HTERT RPE-1 (cell line): ENCODE results near the gene GALNT15.

Experiments used
- in situ Hi-C: fragments of 300-500 bp; cut with MboI; formaldehyde crosslinking; loops from 4 replicates; pipeline ENCODE4 v1.14.3; 2020; ENCODE audit warnings: low sequenced_read_pairs

GALNT15 gene

DNA sequence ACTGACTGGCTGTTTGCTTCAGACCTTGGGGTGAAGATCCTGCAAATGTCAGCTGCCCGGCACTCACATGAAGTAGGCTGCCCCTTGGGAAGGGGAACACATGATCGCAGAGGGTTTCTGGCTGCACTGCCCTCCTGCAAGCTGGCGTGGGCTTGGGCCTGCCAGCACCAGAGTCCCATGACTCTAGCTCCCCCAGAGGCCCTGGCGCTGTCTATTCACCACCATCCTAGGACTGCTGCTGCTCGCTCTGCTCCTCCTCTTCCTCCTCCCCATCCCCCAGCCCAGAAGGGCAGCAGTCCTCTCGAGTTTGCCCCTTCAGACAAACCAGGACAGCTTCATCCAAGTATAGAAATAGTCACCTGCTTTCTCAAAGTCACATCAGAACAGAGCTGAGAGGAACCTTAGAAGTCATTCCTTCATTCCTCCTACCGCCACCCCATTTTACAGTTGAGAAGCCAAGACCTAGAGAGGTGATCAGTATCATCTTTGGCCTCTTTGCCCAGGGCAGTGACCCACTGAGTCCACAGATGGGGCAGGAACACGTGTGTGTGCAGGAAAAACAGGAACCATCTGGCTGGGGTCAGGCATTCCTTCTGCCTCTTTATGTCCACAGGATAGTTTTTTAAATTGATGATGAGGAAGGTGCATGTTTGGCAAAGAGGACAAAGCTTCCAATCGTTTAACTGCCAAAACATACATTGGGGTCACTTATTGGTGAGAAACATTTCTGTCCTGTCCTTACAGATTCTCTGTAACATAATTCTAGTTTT, 77.0 kb downstream of the GALNT15 start:
- in situ Hi-C loops: no loop called here

DNA sequence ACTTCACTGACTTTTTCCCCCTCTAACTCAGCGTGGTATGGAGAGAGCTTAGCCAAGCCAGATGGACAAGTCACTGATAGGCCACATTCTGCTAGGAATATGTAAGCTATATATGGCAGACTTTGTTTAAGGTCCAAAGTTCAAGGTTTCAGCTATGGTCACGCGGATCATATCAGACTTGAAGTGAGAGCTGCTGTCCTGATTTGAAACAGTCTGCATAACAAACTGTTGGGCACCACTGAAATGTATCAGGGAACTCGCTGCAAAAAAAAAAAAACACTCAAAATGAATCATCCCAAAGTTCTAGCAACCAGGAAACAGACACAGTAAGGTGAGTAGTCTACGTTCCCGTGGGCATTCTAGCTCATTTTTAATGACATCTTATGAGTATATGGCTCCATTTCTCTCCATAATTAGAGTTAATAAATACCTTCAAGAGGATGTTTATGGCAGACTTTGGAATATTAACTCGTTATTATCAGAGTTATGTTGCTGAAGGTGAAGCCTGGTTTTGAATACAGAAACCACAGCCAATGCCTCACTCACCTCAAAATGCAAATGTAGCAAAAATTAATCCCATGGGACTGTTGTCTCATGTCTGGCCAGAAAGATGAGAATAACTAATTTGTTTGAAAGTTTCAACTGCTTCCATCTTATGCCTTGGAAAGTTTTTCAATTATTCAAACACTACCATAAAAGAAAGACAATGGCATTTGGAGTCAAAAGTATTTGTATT, 77.9 kb downstream of the GALNT15 start:
- in situ Hi-C loops: no loop called here

DNA sequence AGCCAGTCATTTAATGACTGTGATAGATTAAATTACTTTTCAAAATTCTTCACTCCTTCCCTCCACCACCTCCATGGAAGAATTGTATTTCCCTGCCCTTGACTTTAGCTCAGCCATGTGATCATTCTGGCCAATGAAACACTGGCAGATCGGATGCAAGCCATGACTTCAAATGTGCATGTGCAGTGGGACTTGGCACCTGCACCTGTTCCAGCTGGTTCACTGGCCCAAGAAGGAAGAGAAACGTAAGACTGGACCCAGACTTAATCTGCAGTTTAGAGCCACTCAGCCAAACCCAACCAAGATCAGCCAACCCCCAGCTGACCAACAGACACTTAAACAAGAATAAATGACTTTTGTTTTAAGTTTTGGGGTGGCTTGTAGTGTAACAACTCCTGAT, 78.5 kb downstream of the GALNT15 start:
- in situ Hi-C loops: no loop called here

DNA sequence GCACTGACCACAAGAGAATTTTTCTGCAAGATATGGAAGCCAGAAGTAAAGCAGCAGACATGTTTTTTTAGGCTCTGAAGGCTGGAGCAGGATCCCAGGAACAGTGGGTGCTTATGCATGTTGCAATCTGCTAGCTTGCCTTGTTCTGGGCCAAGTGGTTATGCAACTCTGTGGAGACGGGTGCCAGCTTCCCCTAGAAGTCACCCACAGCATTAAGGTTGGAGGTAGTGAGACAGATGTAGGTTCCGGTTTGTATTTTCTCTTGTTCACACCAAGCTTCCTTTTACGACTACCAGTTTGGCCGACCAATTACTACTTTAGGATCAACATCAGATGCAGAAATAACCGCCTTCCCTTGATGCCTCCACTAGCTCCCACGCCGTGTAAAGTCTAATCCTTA, 79.1 kb downstream of the GALNT15 start:
- in situ Hi-C loops: no loop called here

DNA sequence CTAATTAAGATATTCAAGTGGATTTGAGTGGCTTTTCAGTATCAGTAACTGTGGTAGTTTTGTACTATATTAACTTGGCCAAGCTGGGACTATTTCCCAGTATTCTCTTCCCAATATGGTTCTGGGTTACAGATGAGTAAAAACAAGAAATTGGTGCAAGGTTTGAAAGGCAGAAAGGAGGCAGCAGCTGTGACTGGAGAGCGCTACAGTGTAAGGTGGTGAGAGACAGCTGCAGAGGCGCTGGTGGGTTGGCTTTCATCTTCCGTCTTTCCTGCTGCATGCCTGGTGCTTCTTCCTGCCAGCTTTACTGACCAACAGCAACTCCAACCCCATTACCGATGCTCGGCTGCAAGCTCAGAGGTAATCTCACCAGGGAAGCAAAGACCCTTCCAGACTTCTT, 80.4 kb downstream of the GALNT15 start:
- in situ Hi-C loops: no loop called here

DNA sequence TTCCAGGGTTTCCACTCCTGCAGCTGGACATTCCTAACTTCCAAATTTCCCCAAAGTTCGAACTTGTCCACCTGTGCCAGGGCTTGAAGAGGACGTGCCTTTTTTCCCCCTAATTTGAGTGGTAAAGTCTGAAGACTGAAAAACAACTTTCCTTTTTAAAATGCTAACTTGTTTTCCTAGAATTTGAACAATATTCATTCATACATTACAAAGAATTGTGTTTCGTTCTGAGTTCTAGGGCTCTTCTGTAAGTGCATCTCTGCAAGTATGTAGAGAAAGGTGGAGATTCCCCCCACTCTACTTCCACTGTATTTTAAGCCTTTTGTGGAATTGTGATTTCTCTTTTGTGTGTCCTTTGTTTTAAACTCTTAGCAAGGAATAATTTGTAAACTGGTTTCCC, 80.8 kb downstream of the GALNT15 start:
- in situ Hi-C loops: no loop called here

DNA sequence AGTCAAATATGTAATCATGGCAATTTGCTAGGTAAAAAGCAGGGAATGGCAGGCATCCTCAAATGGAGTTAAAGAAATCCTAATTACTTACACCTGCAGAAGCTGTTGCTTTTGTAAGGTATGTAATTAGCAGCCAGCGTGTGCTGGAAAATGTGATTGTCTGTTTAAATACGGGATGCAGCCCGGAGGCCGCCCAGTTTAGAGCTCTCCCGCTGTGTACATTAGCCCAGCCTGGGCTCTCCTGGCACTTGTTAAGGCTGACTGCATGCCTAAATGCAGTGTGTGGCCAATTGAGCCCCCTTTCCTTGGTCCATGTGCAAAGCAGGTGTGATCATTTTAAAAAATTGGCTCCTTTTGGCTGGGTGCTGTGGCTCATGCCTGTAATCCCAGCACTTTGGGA, 81.2 kb downstream of the GALNT15 start:
- in situ Hi-C loops: no loop called here

DNA sequence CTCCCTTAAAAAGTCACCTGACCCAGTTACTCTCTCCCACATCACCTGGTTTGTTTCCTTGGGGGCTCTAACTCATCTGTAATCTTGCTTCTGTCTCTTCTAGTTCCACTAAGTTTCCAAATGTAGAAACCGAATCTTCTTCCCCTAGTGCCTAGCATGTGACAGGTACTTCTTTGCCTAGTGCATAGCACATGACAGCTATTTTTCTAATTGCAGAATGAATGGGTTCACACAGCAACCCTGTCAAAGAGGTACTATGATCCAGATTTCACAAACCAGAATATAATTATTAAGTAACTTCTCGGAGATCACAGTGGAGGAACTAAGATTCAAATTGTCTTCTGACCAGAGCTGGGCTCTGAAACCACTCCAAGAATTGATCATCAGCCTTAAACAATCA, 82.8 kb downstream of the GALNT15 start:
- in situ Hi-C loops: no loop called here

DNA sequence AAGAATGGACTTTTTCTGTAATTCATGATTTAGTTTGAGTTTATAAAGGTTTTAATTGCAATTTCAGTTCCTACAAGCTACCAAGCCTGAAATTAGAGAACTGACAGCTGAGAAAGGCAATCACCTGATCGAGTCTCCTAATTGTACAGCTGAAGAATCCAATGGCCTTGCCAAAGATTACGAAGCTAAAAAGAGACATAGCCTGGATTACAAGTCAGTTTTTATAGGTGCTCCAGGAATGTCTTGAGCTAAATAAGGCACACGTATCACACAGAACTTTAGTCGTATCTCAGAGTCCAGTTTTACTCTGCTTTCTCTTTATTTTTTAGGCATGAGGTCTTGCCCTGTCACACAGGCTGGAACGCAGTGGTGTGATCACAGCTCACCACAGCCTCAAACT, 83.7 kb downstream of the GALNT15 start:
- in situ Hi-C loops: no loop called here

DNA sequence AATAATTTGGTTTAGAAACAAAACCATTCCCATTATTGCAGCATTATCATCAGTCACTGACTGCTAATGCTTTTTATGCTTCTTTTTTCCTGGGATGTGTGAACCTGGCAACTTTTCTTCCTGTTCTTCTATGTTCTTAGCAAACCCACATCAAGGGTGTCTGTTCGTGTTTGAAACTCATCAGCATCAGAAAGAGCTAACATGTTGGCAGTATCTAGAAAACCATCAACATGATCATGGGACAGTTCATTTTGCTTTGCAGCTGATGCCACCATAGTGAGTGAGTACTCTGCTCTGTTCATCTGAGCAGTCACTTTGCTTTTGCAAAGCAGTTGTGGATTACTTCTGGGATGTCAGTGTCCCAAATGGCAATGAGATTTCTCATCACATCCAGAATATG, 84.4 kb downstream of the GALNT15 start:
- in situ Hi-C loops: no loop called here

DNA sequence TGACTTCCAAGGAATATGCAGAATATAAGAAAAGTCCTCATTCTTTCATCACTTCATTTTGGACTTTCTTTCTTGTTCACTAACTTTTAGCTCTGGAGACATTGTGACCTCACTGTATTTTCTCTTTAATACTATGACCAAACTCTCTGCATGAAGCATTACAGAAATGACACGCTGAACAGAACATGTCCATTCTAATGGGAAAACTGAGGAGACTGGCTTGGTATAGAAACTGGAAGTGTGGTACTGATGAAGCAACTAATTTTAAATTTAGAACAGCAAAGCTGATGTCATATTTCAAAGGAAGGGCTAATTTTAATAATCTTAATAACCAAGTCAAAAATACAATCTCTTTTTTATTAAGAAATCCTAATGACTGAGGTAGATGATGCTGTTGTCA, 85.6 kb downstream of the GALNT15 start:
- in situ Hi-C loops: no loop called here

DNA sequence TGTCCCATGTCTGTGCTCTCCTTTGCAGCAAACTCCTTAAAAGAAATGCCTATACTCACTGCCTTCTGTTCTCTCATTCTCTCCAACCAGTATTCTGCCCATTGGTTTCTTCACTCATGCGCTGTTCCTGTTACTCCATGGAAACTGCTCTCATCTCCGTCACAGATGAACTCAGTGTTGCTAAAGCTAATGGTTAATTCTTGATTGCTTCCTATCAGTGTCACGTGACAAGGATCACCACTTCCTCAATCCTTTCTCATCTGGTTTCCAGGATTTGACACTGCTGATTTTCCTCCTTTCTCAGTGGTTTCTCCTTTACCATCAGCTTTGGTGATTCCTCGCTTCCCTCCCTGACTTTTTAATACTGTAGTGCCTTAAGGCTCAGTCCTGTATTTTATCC, 87.7 kb downstream of the GALNT15 start:
- in situ Hi-C loops: no loop called here

DNA sequence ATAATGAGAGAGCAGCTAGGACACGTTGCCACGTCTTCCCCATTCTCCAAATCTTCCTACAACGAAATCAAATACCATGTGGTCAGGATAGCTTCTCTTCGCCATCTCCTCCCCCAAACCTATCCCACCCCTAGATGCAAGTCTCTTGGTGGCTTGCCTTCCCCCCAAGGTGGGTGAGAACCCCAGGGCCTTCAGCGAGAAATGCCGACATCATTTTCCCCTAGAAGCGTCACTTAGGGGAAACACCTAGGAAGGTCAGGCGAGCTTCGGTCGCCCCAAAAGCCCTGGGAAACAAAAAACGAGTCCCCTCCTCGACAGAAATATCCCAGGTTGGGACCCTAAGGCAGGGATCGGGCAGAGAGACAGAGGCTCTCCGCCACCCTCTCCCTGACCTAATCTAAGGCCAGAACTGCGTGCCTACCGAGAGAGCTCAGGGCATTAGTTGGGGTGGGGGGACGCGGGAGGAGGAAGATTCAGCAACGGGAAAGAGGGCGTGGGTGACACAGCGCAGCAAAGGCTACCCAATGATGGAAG, 89.8 kb downstream of the GALNT15 start:
- in situ Hi-C loops: no loop called here

DNA sequence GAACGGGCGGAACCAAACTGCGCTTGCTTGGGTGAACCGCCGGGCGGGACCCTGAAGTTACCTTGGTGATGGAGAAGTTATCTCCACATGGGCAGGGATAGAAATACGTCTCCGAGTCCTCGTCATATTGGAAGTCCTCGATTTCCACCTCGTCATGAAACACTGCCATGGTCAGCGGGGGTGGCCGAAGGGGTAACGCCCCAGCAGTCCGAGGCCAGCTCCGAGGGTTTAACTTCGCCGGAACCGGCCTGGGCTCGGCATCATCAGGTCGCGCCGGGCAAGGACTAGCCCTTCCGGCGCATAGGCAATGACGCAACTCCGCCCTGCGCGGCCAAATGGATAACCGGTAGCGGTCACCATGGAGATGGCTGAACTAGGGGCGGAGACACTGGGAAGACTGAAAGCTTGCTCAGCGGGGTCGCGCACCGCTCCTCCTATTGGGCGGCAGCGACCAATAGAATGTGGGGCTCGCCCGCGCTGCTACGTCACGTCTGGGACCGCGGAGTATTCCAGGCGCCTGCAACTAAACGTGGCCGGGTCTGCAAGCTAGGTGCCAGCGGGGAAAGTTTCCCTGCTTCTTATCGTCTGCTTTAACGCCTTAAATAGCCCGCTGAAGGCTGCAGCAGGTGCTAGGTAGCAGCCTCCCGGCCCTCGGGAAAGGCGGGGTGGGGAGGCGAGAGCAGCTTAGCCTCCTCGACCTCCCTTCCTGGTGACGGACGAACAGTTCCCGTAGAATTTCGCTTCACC, 90.4 kb downstream of the GALNT15 start, which contains the start of the genes DPH3 and OXNAD1:
Gene DPH3, minus strand, starts transcription at position 236 of the 747 bp plus-strand sequence. Its CDS starts 67 bp downstream, at position 169.
Gene OXNAD1, plus strand, starts transcription at position 505 of the 747 bp plus-strand sequence. CDS start 5,741 bp downstream, outside the sequence.
- in situ Hi-C loops: no loop called here

DNA sequence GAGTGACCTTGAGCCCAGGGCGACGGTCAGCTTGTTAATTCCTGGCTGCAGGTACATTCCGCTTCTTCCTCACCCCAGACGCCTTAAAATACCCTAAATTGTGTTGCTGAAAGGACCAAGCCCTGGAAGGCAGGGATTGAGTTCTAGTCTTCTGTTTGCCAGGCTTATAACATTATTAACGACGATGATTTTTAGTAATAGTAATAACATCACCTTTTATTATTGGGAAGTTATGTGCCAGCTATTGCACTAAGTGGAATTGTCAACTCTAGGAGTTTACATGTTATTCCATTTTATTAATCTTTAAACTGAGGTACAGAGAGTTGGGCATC, 90.9 kb downstream of the GALNT15 start:
- in situ Hi-C loops: no loop called here

DNA sequence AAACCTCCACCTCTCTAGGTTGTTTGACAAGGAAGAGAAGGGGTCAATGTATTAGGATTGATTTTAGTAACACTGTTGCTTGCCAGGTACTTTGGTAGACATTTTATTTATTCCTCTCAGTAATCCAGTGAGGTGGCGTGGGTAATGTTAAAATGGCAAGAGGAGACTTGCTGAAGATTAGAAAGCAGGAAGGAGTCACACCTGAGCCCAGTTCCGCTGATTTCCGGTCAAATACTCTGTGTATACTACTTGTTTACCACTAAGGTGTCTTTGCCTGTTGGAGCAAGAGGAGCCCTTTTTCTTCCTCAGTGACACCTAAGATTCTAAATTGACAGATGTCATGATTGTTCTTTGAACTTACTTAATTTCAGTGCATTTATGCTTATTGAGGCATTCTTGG, 92.2 kb downstream of the GALNT15 start:
- in situ Hi-C loops: no loop called here

DNA sequence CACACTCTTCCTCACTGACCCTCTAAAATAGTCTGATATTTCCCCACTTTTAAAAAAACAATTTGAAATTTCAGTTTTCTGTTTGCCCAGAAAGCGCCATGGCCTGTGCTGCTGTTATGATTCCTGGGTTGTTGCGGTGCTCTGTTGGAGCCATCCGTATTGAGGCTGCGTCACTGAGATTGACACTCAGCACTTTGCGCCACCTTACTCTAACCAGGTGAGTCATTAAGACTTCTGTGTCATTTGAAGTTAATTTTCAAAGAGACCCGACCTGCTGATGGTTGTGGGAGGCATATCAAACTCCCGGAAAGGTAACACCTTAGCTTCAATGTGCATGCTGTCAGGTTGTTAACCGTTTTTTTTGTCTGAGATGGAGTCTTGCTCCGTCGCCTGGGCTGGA, 96.4 kb downstream of the GALNT15 start:
- in situ Hi-C loops: no loop called here

DNA sequence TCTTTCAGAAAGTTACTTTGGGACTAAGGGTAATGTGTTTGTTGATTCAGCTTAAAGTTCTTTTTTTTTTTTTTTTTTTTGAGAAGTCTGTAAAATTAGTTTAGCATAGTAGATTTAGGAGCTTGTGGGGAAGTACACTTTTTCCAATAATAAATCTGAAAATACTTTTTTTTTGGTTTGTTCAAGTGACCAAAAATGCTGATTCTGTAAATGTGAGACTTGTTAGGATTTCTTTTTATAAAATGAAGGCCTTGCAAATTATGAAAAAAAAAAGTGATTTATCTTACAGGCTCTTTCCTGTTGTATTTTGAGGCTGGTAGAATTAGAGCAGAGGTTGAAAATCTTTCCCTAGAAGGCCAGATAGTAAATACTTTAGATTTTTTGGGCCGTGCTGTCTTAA, 98.1 kb downstream of the GALNT15 start:
- in situ Hi-C loops: no loop called here

DNA sequence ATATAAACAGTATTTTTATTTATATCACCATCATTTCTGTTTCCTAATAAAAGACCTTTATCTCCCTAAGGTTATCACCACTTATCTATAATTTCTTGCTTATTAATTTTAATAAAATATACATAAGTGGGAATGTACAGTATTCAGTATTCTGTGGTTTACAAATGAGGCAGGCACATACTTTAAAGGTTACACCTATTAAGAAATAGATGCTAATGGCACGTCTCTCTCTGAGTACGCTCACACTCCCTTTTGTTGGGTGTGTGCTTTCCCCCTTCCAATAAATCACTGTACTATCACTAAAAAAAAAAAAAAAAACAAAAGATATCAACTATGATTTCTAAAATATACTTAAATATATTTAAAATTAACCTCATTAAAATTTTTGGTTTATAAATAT, 99.4 kb downstream of the GALNT15 start:
- in situ Hi-C loops: no loop called here

DNA sequence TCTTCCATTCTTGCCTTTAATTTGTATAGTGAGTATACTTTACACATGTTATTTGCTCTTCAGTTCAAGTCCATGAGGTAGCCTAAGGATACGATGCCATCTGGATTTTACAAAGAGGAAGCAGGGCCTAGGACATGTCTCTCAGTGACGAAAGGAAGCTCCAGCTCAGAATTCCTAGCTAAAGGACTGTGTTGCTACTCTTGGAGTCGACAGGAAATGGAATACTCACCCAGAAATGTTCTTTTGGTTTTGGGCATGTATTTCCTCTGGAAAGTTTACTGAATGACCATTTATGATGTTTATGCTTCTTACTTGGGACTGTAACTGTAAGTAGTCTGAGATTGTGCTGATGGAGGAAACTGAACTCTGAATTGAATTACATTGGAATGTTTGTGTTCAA, 103.0 kb downstream of the GALNT15 start:
- in situ Hi-C loops: loop anchor here (25.0 kb wide), 1 partner anchor 285 kb away; no protein-coding TSS in a partner anchor
